ENCODE results near the gene PAH.

GRCh38 chr12:102954134-102954533 lies 37.1 kb upstream of the PAH start:
- TF ChIP-seq NR2F1 (CRISPR knock-in tag; IDR thresholded peaks at IDR 0.05) (no peak), ZNF766 (CRISPR knock-in tag; IDR thresholded peaks at IDR 0.05; ENCODE audit: borderline replicate concordance) (no peak), REST (IDR thresholded peaks at IDR 0.05; ENCODE audit: borderline replicate concordance in 1 of 2, low read depth in 1 of 2, low read length in 2 of 2) (no peak), MTF1 (CRISPR knock-in tag; IDR thresholded peaks at IDR 0.05) (no peak), KLF6 (CRISPR knock-in tag; IDR thresholded peaks at IDR 0.05) (no peak), BRF2 (CRISPR knock-in tag; IDR thresholded peaks at IDR 0.05) (no peak), ZBTB10 (CRISPR knock-in tag; IDR thresholded peaks at IDR 0.05; ENCODE audit: borderline replicate concordance) (no peak), TCF7L2 (IDR thresholded peaks at IDR 0.05; ENCODE audit: low read depth, low read length) (no peak), TARDBP (CRISPR knock-in tag; IDR thresholded peaks at IDR 0.05) (no peak), PREB (CRISPR knock-in tag; IDR thresholded peaks at IDR 0.05) (no peak), POLR2A (IDR thresholded peaks at IDR 0.05; ENCODE audit: insufficient read depth in 1 of 2, low read depth in 2 of 2, low read length in 2 of 2) (no peak), EZH2 (conservative IDR thresholded peaks at IDR 0.05; ENCODE audit: low read depth, low read length) (no peak), ZNF569 (CRISPR knock-in tag; IDR thresholded peaks at IDR 0.05; ENCODE audit: borderline replicate concordance) (no peak)

Measured in HepG2 (cell line).